Measurements from ENCODE around the gene SATB1.

DNA sequence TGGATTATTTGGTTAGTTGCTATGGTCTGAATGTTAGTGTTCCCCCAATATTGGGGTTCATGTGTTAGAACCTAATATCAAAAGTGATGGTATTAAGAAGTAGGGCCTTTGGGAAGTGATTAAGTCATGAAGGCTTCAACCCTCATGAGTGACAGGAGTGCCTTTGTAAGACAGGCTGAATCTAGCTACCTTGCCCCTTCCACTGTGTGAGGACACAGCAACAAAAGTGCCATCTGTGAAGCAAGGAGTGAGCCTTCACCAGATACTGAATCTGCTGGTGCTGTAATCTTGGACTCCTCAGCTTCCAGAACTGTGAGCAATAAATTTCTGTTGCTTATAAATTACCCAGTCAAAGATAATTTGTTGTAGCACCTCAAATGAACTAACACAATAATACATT, 22.6 kb upstream of the SATB1 start:
- TF ChIP-seq, protein P1, sequence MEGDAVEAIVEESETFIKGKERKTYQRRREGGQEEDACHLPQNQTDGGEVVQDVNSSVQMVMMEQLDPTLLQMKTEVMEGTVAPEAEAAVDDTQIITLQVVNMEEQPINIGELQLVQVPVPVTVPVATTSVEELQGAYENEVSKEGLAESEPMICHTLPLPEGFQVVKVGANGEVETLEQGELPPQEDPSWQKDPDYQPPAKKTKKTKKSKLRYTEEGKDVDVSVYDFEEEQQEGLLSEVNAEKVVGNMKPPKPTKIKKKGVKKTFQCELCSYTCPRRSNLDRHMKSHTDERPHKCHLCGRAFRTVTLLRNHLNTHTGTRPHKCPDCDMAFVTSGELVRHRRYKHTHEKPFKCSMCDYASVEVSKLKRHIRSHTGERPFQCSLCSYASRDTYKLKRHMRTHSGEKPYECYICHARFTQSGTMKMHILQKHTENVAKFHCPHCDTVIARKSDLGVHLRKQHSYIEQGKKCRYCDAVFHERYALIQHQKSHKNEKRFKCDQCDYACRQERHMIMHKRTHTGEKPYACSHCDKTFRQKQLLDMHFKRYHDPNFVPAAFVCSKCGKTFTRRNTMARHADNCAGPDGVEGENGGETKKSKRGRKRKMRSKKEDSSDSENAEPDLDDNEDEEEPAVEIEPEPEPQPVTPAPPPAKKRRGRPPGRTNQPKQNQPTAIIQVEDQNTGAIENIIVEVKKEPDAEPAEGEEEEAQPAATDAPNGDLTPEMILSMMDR (IDR thresholded peaks at IDR 0.05): no peak
- TF ChIP-seq POLR2A (IDR thresholded peaks at IDR 0.05): no peak
